MM.1S (cell line): ENCODE results near the gene MS4A1.

ENCODE experiments used
- DNase-seq: peaks from one replicate; pipeline ENCODE4 v3.0.0-alpha.2; 2015
- H2AFZ ChIP-seq: fragments of 300-600 bp; sonication (generic); 2 replicates; pipeline ENCODE4 v1.6.0; 2016; ENCODE audit warnings: antibody characterized with exemption, low read length
- H3F3A ChIP-seq: fragments of 300-600 bp; sonication (generic); 2 replicates; pipeline ENCODE4 v1.6.1; 2016; ENCODE audit warnings: mild to moderate bottlenecking, antibody characterized with exemption, low read length, moderate library complexity, mixed read lengths; ENCODE audit not compliant: insufficient read depth
- H3K27ac ChIP-seq: fragments of 300-600 bp; sonication (generic); 2 replicates; pipeline ENCODE4 v1.5.1; 2016; ENCODE audit warnings: mild to moderate bottlenecking, low read length
- H3K27me3 ChIP-seq: fragments of 300-600 bp; sonication (generic); replicated peaks from 2 replicates; pipeline ENCODE4 v1.6.0; 2016; ENCODE audit warnings: low read length; ENCODE audit not compliant: insufficient read depth
- H3K36me3 ChIP-seq: fragments of 300-600 bp; sonication (generic); replicated peaks from 2 replicates; pipeline ENCODE4 v1.6.1; 2016; ENCODE audit warnings: mild to moderate bottlenecking, low read length, mixed read lengths; ENCODE audit not compliant: insufficient read depth
- H3K4me1 ChIP-seq: fragments of 300-600 bp; sonication (generic); 2 replicates; pipeline ENCODE4 v1.6.1; 2016; ENCODE audit warnings: low read length, mixed read lengths
- H3K4me2 ChIP-seq: fragments of 300-600 bp; sonication (generic); 2 replicates; pipeline ENCODE4 v1.6.0; 2016; ENCODE audit warnings: low read depth, low read length
- H3K4me3 ChIP-seq: fragments of 300-600 bp; sonication (generic); 2 replicates; pipeline ENCODE4 v1.5.1; 2016; ENCODE audit warnings: low read length, mixed read lengths
- H3K79me2 ChIP-seq: fragments of 300-600 bp; sonication (generic); 2 replicates; pipeline ENCODE4 v1.6.1; 2016; ENCODE audit warnings: mixed run types, low read length, mixed read lengths
- H3K9ac ChIP-seq: fragments of 300-600 bp; sonication (generic); 2 replicates; pipeline ENCODE4 v1.6.1; 2016; ENCODE audit warnings: low read length, mixed read lengths
- H3K9me2 ChIP-seq: fragments of 300-600 bp; sonication (generic); replicated peaks from 2 replicates; pipeline ENCODE4 v1.6.1; 2016; ENCODE audit warnings: mild to moderate bottlenecking, low read length, mixed read lengths; ENCODE audit not compliant: insufficient read depth
- H3K9me3 ChIP-seq: fragments of 300-600 bp; sonication (generic); replicated peaks from 2 replicates; pipeline ENCODE4 v1.6.1; 2016; ENCODE audit warnings: mild to moderate bottlenecking, low read length, mixed read lengths; ENCODE audit not compliant: insufficient read depth
- H4K20me1 ChIP-seq: fragments of 300-600 bp; sonication (generic); 2 replicates; pipeline ENCODE4 v1.6.1; 2016; ENCODE audit warnings: mild to moderate bottlenecking, low read length, moderate library complexity, mixed read lengths; ENCODE audit not compliant: insufficient read depth
- CTCF ChIP-seq: fragments of 300-600 bp; sonication (generic); IDR thresholded peaks from 2 replicates; pipeline ENCODE4 v1.5.1; 2016; ENCODE audit warnings: antibody characterized with exemption, low read length, mixed read lengths
- EZH2 ChIP-seq: fragments of 300-600 bp; sonication (generic); optimal IDR thresholded peaks from 2 replicates; pipeline ENCODE3; 2017; ENCODE audit warnings: low read depth, mild to moderate bottlenecking, antibody characterized with exemption, low read length, mixed read lengths
- EZH2phosphoT487 ChIP-seq: fragments of 300-600 bp; sonication (generic); IDR thresholded peaks from 2 replicates; pipeline ENCODE4 v1.6.1; 2018; ENCODE audit warnings: antibody characterized with exemption, low read length

MS4A1 gene

GRCh38 chr11:60454212-60454611, 1.4 kb upstream of the MS4A1 start:
- Histone ChIP-seq H3K27me3 (no peaks in the 10 kb centered on the region), H3K4me1 (no peaks in the 10 kb centered on the region), H4K20me1 (no peaks in the 10 kb centered on the region), H3K27ac (no peak overlapping the region), H3F3A (no peaks in the 10 kb centered on the region), H3K4me3 (no peak overlapping the region), H3K9me2 (no peaks in the 10 kb centered on the region), H3K9me3 (no peaks in the 10 kb centered on the region), H2AFZ (no peak overlapping the region), H3K79me2 (no peaks in the 10 kb centered on the region), H3K9ac (no peak overlapping the region), H3K4me2 (no peak overlapping the region), H3K36me3 (no peaks in the 10 kb centered on the region)
- TF ChIP-seq EZH2 = no peak
- TF ChIP-seq EZH2phosphoT487 = no peak
- TF ChIP-seq CTCF = no peak
- DNase-seq = no peak

DNA sequence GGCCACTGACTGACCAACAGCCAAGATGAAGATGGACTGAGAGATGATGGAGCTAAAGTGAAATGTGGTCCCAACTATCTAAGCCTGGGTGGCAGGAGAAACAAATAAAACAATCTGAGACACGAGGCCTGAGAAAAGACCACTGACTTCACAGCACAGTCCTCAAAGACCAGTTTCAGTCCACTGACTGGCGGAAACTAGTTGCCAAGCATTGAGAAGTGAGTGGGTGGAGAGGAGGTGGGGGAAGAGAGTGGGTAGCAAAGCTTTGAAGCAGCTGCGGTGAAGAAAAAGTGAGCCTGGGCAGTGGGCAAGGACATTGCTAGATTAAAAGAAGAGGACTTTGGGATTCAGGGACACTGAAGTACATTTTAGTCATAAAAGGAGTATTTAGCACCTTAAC, 1.9 kb downstream of the MS4A1 start:
- no peak for DNase-seq
- no peaks in the 10 kb centered on the region for H3K79me2 ChIP-seq
- no peaks in the 10 kb centered on the region for H3K9me2 ChIP-seq
- no peak overlapping the region for H3K4me3 ChIP-seq
- TF ChIP-seq EZH2 = no peak
- no peak for TF ChIP-seq EZH2phosphoT487
- no peak for TF ChIP-seq CTCF
- no peak overlapping the region for H3K9ac ChIP-seq
- no peaks in the 10 kb centered on the region for H3K36me3 ChIP-seq
- H3F3A ChIP-seq = no peaks in the 10 kb centered on the region
- H3K9me3 ChIP-seq = no peaks in the 10 kb centered on the region
- no peak overlapping the region for H3K27ac ChIP-seq
- H4K20me1 ChIP-seq = no peaks in the 10 kb centered on the region
- peaks cover 6% of the 10 kb centered on the region; the same call in 1 of the 2 replicates for H3K4me1 ChIP-seq
- no peak overlapping the region for H2AFZ ChIP-seq
- no peak overlapping the region for H3K4me2 ChIP-seq
- no peaks in the 10 kb centered on the region for H3K27me3 ChIP-seq

- H3K27ac ChIP-seq = no peak overlapping the region
- TF ChIP-seq EZH2 (no peak), EZH2phosphoT487 (no peak), CTCF (no peak)
Observed at GRCh38 chr11:60459345-60459744, 3.7 kb downstream of the MS4A1 start.

More at GRCh38 chr11:60459345-60459744, 3.7 kb downstream of the MS4A1 start:
- Histone ChIP-seq H3K9me3 (no peaks in the 10 kb centered on the region), H3K4me1 (peaks cover 6% of the 10 kb centered on the region; the same call in 1 of the 2 replicates), H3K27me3 (no peaks in the 10 kb centered on the region), H3K79me2 (no peaks in the 10 kb centered on the region), H3K4me3 (no peak overlapping the region), H3K4me2 (no peak overlapping the region), H3K36me3 (no peaks in the 10 kb centered on the region), H3K9ac (no peak overlapping the region), H3F3A (no peaks in the 10 kb centered on the region), H3K9me2 (no peaks in the 10 kb centered on the region), H4K20me1 (no peaks in the 10 kb centered on the region), H2AFZ (no peak overlapping the region)
- DNase-seq = no peak
